ACHN (cell line): ENCODE measurements around the gene MAP3K10.

Experiments
- DNase-seq: peaks from one replicate; pipeline ENCODE4 v3.0.0-alpha.2; 2015
- in situ Hi-C: cut with HindIII; loops from 2 replicates; pipeline ENCODE4 v1.10.0; 2017; ENCODE audit warnings: low sequenced_read_pairs, low pct_ligation_motif_present, low pct_unique_long_range_greater_than_20kb

The MAP3K10 gene

GRCh38 chr19:40257096-40257517, 65.9 kb downstream of the MAP3K10 start:
- in situ Hi-C loops = no loop called here
- no peak for DNase-seq

- in situ Hi-C loops = no loop called here
- DNase-seq = no peak
Observed at GRCh38 chr19:40261631-40262030, 70.4 kb downstream of the MAP3K10 start.

- no peak for DNase-seq
- in situ Hi-C loops = no loop called here
Observed at GRCh38 chr19:40262422-40262821, 71.2 kb downstream of the MAP3K10 start.

GRCh38 chr19:40263440-40264313, 72.5 kb downstream of the MAP3K10 start:
- DNase-seq = no peak
- in situ Hi-C loops = no loop called here

- no peak for DNase-seq
- in situ Hi-C loops = no loop called here
Observed at GRCh38 chr19:40264314-40265054, 73.3 kb downstream of the MAP3K10 start.
